ENCODE results near the gene ATRAID.

ATRAID gene

GRCh38 chr2:27204566-27204965 lies 7.3 kb upstream of the ATRAID start:
- DNase-seq (ENCODE audit: insufficient read length, low spot score) (no peak), FAIRE-seq (no peak)
- TF ChIP-seq POLR2A (IDR thresholded peaks at IDR 0.05; ENCODE audit: low read depth, low read length), result no peak

- DNase-seq (ENCODE audit: insufficient read length, low spot score) (no peak), FAIRE-seq (no peak)
- TF ChIP-seq POLR2A (IDR thresholded peaks at IDR 0.05; ENCODE audit: low read depth, low read length), result no peak
These were observed 6.6 kb upstream of the ATRAID start for GRCh38 chr2:27205206-27205605.

- no peak for DNase-seq (ENCODE audit: insufficient read length, low spot score)
- no peak for FAIRE-seq
- no peak for TF ChIP-seq POLR2A (IDR thresholded peaks at IDR 0.05; ENCODE audit: low read depth, low read length)
These were observed 5.5 kb upstream of the ATRAID start for GRCh38 chr2:27206346-27206745.

- no peak for TF ChIP-seq POLR2A (IDR thresholded peaks at IDR 0.05; ENCODE audit: low read depth, low read length)
- no peak for FAIRE-seq
- no peak for DNase-seq (ENCODE audit: insufficient read length, low spot score)
These were observed 3.3 kb upstream of the ATRAID start for GRCh38 chr2:27208486-27209050.

- FAIRE-seq (no peak), DNase-seq (ENCODE audit: insufficient read length, low spot score) (no peak)
- TF ChIP-seq POLR2A (IDR thresholded peaks at IDR 0.05; ENCODE audit: low read depth, low read length), result no peak
These were observed 2.0 kb upstream of the ATRAID start for GRCh38 chr2:27209621-27210401.

- no peak for FAIRE-seq
- DNase-seq (ENCODE audit: insufficient read length, low spot score), result peak; percentile 26
- no peak for TF ChIP-seq POLR2A (IDR thresholded peaks at IDR 0.05; ENCODE audit: low read depth, low read length)
These were observed 449 bp upstream of the ATRAID start for GRCh38 chr2:27211241-27211942.

GRCh38 chr2:27212626-27213471 lies 1.0 kb downstream of the ATRAID start:
- no peak for TF ChIP-seq POLR2A (IDR thresholded peaks at IDR 0.05; ENCODE audit: low read depth, low read length)
- no peak for FAIRE-seq
- DNase-seq (ENCODE audit: insufficient read length, low spot score), result peak; percentile 26

GRCh38 chr2:27214941-27215340 lies 3.1 kb downstream of the ATRAID start:
- DNase-seq (ENCODE audit: insufficient read length, low spot score) (no peak), FAIRE-seq (no peak)
- TF ChIP-seq POLR2A (IDR thresholded peaks at IDR 0.05; ENCODE audit: low read depth, low read length), result no peak

GRCh38 chr2:27216416-27217137 lies 4.7 kb downstream of the ATRAID start:
- TF ChIP-seq POLR2A (IDR thresholded peaks at IDR 0.05; ENCODE audit: low read depth, low read length), result no peak
- FAIRE-seq (no peak), DNase-seq (ENCODE audit: insufficient read length, low spot score) (no peak)

GRCh38 chr2:27217173-27218121 lies 5.6 kb downstream of the ATRAID start, which contains the start of gene CAD:
Gene CAD, plus strand, starts transcription at chr2:27217369. Its CDS starts 183 bp downstream, at chr2:27217552.
- peak; percentile 87 for TF ChIP-seq POLR2A (IDR thresholded peaks at IDR 0.05; ENCODE audit: low read depth, low read length)
- DNase-seq (ENCODE audit: insufficient read length, low spot score), result peak; percentile 88
- FAIRE-seq, result no peak

- TF ChIP-seq POLR2A (IDR thresholded peaks at IDR 0.05; ENCODE audit: low read depth, low read length), result no peak
- no peak for FAIRE-seq
These were observed 6.8 kb downstream of the ATRAID start for GRCh38 chr2:27218614-27219013.

GRCh38 chr2:27219091-27219490 lies 7.2 kb downstream of the ATRAID start:
- DNase-seq (ENCODE audit: insufficient read length, low spot score) (no peak), FAIRE-seq (no peak)
- no peak for TF ChIP-seq POLR2A (IDR thresholded peaks at IDR 0.05; ENCODE audit: low read depth, low read length)

More at GRCh38 chr2:27218614-27219013, 6.8 kb downstream of the ATRAID start:
- DNase-seq (ENCODE audit: insufficient read length, low spot score), result no peak

All from H54 (cell line).